HG03060 (cell line): ENCODE data around the gene TAGLN3.

Experiments used
- ATAC-seq: cut with Tn5 transposase; IDR thresholded peaks from one replicate; pipeline ENCODE4 v1.9.1; 2021; ENCODE audit warnings: low read depth, moderate number of reproducible peaks; ENCODE audit not compliant: unreplicated experiment

The TAGLN3 gene

DNA sequence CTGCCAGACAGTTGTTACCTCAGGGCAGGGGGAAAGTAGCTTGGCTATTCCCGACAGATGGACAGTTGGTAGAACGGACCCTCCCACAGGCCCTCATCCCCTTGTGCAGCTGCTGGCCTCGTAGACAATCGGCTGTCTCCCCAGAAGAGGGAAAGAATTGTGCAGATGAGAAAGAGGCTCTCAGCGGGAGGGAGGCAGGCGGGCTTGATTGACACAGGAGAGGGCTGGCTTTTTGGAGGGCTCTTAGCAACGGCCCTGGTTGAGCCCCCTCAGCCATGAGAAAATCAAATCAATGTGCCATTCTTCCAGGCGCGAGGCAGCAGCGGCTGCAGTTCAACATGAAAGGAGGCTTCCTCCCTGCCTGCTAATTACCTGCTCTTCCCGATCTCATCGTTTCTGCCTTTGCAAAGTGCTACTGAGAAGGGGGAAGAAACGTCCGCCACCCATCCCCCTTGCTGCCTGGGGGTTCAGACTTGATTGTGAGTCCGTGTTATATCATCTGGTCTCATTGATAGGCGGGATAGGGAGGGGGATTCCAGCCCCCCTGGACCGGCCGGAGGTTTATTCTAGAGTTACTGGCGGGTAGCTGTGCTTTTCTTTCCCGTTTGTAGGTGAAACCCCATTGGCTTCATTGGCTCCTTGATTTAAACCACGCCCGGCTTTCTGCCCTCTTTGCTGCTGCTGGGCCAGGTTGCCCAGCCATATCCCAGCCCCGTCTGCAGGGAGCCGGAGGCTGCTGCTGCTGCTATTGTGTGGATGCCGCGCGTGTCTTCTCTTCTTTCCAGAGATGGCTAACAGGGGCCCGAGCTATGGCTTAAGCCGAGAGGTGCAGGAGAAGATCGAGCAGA is at the start of gene TAGLN3:
Gene TAGLN3 (plus strand): TSS at position 287 of the 848 bp plus-strand sequence. CDS start 501 bp downstream, at position 788.
- ATAC-seq: no peak

DNA sequence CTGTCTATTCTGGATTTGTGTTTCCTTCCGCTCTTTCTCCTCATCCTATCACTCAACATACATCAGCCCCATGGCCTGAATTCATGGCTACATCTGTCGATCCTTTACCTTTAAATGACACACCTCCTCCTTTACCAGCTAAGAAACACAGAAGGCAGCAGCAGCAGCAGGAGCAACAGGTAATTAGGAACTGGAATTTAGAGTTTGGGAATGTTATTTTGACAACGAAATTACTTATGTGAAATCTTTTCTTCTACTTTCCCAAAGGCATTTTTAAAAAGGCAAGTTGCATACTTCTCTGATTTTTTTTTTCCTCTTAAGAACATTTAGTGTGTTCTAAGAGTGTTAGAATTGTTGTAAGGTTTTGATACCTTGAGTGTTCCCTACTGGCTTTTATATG is 49.0 kb upstream of the TAGLN3 start:
- no peak for ATAC-seq

DNA sequence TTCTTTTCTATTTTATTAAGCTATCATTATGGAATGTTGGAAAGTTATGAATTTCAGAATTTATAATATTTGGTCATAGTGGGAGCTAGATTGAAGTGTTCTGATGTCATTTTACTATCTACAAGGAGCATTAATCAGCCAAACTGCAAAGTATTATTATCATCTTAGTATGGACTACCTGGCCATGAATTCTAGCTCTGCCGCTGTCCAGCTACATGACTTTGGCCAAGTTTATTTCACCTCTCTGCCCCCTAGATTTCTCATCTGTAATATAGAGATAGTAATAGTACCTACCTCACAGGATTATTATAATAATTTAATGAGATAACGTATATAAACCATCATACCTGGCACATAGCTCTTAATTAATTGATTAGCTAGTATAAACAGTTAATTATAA is 47.7 kb upstream of the TAGLN3 start:
- ATAC-seq: no peak

DNA sequence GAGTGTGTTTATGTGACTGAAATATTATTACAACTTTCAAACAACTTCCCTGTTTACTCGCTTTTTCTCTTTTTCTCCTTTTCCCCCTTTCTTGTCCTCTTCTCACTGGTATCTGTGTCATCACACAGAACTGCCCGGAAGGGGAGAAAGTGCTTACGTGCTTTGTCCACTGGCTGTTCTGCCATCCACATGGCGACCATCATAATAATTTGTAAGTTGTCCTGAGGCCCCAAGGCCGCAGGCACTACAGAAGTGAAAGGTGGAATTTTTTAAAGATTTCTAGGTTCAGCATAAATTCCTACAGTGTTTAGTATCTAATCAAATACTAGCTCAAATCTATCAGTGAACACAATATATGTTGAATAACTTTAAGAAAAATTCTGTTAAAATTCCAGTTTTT is 46.6 kb upstream of the TAGLN3 start:
- no peak for ATAC-seq

DNA sequence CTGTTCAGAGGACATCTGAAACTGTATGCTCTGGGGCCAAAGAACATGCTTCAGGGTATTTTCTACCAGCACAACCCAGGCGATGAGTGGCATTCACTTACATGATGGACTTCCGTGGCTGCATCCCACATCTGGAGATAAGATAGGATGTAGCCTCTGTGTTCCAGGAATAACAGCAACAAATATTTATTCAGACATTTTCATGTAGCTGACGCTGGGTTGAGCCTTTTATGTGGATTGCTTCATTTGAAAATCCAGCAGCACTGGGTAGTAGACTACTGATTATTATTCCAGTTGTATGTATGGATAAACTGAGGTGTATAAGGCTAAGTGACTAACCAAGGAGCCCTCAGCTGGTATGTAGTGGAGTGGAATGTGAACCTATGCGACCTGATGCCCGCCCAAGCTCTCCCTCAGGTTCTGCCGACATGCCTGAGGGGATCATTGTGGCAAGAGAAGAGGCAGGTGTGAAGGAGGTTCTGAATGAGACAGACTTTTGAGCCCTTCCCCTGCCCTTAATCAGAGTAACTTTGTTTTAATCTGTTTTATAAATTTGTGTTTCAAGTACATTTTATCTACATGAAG is 45.8 kb upstream of the TAGLN3 start:
- ATAC-seq: no peak

DNA sequence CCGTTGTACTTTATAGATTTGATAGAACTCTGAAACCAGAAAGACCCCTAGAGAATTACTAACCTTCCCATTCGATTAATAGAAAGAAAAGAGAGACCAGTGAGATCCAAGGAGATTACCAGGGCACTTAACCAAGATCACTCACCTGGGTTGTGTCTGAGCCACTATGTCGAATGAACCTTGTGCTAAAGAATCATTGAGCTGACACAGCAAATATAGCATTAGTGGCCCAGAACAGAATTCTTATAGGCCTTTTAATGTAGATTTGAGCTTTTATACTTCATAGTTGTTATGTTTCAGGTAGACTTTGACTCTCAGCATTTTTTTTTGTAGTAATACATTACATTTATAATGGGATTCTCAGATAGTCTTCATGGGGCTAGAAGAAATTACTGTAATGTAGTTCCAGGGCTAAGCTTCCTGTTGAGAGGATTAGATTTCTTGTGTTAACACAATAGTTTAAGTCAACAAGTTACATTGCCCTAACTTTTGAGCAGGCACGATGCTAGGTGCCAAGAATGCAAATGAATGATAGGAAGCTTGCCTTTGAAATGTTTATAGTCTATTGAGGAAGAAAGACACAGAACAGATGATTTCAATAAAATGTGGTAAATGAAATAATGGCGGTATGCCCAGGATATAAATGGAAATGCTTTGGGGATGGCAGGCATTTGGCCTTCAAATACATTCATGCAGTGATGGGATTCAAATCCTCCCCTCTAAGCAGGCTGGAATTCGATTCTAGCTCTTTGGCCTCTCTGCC is 44.3 kb upstream of the TAGLN3 start:
- no peak for ATAC-seq

DNA sequence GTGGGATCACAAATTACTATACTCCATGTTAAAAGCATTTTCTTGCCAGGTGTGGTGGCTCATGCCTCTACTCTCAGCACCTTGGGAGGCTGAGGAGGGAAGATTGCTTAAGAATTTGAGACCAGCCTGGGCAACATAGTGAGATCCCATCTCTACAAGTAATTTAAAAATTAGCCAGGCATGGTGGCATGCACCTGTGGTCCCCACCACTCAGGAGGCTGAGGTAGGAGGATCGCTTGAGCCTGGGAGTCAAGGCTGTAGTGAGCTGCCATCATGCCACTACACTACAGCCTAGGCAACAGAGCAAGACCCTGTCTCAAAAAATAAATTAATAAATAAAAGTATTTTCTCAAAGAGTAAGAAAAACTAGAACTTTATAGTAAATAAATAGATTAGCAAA is 42.8 kb upstream of the TAGLN3 start:
- ATAC-seq: no peak

DNA sequence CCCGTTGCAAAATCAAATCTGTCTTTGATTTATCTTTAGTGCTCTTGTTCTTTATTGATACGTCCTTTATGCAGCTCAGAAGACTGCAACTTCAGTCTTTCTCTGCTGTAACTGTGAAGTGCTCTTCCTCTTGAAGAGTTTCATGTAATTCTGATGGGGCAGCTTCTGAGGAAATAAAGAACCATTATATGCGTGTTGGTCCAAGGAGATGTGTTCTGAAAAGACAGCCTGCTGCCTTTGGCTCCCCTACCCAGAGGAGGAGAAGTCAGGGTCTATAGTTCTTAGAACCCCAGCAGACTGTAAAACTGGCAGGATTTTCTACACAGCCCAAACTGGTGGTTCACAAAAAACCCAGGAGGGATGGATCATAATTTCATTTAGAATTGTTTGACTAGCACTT is 42.3 kb upstream of the TAGLN3 start:
- no peak for ATAC-seq

DNA sequence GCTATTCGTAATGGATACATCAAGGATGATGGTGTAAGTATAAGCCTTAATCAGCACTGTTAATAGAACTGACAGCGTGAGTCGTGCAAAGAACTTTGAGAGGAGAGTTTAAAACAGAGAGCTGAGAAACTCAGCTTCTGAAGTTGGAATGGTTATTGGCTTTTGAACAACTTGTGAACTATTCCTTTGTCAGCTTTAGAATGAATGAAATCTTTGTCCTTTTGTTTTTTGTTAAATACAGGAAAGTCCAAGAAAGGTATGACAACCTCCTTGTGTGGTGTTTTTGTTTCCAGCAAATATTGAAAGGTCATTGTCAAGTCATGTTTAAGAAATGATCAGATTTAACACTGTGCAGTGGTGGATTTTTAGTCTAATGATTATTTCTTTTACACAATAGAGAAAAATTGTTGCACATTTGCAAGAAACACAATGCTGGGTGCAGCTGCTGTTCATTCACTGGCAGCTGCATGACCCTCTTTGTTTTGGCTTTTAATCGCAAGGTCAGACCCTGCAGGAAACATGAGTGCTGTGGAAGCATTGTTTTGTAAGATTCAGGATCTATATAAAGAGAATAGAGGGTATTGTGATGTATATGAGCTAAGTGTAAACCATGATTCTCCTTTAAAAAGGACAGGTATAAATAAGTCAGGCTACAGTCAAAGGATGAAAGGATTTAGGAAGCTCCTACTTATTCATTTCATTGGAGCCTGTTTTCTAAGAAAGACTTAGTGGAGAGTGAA is 41.6 kb upstream of the TAGLN3 start:
- ATAC-seq: no peak

DNA sequence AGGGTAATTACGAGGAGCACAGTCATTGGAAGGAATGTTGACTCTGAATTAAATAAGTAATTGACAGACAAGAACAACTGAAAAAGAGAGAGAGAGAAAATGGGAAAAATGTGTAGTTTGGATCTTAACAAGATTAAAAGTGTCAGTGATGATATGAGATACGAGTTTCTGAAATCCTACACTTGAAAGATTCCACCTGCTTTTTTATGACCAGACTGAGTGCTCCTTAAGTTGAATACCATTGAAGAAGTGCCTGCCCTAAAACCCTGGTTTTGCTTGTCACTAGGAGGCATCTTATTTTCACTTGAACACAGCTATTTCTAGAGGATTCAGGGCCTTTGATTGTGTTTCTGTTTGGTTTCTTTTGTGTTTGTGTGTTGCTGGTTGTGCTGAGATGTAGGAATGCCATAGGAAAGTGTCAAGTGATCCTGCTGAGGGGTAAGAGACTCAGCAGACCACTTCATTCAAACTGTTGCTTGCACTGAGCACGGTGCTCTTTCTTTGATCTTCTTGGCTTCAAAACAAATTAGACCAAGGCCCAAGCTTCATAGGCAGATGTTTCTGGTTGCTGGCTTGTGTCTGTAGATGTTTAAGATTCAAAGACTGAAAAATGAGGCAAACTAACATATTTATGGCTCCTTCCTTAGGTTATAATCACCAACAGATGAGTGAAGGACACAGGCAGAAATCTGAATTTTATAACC is 37.1 kb upstream of the TAGLN3 start:
- no peak for ATAC-seq

DNA sequence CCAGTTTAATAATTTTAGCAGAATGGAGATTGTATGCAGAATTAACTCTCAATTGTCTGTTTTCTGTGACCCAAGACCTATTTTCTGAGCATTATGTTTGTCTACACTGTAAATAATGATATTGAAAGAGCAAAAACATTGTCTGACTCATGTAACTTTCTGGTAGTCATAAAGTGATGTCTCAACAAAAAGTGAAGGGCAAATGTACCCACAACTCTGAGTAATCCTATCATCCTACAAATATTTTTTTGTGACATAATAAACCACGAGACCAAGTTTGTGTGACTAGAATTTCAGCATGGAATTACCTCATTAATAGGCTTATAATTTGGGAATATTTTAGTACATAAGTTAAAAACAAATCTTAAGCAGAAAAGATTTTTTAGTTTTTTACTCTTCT is 35.3 kb upstream of the TAGLN3 start:
- ATAC-seq: no peak

DNA sequence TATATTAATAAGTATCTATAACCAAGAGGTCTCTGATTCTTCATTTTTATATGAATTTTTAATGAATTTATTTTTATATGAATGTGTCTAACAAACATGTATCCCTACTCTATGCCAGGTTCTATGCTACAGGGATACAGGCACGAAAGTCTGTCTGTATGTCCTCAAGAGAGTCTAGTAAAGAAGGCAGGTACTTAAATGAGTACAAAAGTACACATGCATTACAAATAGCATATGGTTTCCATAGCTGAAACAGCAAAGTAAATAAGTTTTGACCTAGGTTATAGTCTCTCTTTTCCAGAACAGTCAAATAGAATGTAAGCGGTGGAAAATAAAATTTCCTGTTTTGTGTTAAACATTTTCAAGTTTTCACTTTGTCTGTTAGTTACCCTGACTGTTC is 33.2 kb upstream of the TAGLN3 start:
- no peak for ATAC-seq

DNA sequence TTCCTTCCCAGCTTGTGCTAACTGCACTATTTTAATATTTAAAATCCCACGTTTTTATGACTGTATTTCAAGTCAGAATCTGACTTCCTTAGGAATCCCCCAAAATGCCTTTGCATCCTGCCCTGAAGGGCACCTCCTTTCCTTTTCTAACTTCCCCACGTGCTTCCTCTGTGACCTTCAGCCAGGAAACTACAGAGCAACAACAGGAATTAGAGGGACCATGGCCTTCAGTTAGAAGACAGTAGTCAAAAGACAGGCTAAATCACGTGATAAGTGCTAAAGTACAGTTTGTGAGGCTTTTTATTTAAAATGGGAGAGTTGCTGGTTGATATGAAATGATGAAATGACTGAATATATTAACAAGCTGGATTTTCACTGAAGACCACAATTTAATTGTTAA is 31.7 kb upstream of the TAGLN3 start:
- ATAC-seq: no peak

DNA sequence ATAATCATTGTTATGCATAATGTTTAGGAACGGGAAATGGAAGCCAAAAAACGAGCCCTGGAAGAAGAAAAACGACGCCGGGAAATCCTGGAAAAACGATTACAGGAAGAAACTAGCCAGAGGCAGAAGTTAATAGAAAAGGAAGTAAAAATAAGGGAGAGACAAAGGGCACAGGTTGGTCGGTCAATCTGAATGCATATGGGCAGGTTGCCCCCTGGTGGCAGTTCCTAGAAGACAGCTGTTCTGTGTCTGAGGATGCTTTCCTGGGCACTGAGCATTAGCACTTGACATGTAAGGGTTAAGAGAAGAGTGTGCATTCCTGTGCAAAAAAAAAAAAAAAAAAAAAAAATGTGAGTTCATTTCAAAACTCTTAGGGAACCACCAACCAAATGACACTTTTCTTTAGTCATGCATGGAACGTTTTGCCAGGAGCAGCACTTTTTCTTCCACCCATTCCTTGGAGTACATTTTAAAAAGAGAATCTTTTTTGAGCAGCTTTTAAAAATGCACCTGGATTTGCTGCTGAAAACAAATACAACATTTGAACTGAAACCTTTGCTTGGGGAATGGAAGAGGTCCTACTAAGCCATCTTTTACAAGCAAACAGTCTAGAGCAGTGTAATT is 31.0 kb upstream of the TAGLN3 start:
- ATAC-seq: peak; percentile 81

DNA sequence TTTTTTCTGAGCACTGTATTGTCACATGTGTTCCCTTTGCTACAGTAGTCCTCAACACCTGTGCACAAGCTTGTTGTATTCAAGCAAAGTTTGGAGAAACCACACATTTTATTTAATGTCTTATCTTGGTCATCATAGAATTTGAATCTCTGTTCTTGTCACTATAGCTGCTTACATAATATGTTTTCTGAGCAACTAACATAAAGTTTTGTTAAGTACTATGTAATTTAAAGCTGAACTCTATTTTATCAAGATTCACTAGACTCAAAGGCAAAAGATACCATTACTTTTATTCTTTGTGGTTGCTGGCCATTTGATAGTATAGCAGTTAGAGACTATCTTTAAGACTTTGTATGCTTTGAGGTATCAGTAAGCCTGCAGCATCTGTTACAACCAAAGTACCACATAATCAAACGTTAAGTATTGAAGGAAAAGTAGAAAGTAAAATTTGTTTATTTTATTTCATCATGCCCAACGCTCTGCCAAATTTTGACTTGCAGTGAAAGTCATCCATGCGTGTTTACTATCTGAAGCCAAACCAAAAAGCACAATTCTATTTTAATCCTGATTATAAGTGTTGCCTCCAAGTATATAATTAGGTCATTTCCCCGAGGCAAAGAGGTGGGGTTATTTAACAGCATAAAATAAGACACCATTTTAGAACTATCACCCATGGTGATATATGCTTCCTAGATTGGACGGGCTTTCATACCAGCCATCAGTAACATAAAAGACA is 30.2 kb upstream of the TAGLN3 start:
- ATAC-seq: no peak

DNA sequence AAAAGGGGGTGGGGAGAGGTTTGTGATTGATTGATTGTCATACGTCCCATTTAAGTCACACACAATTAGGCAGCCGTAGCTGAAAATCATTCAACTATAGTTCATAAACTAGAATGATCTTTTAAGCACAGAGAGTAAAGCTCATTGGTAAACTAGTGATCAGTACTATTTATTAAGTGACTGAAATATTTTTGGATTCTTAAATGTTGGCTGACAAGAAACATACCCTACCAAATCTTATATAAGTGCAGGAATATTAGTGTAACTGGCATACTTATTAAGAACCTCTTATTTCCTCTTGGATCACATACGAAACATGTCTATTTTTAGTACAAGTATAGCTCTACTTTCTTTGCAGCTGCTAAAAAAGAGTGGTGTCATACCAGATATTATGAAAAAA is 28.3 kb upstream of the TAGLN3 start:
- ATAC-seq: no peak

DNA sequence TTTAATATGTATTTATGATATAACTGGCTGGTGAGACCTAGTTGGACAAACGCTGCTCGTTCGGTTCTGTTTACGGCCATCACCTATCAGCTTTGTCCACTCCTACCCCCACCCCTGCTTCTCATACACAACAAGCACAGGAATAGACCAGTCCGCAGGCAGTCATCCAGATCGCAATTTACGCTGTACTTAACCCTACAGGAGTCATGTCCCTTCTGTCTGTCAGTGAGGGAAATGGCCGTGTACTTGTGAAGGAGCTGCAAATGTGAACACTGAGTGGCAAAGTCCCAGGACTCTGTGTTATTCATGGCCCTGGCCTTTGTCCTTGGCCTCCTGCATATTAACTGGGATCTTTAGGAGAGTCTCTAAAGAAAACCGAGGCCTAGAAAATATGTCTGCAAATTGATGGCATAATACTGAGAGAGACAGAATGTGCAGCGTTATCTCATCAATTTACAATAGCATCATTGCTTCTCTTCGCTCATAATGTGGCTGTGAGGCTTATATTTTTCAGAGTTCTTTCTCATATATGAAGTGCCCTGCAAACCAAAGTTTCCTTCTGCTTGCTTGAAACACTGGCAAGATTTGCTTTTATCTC is 27.1 kb upstream of the TAGLN3 start:
- ATAC-seq: no peak

DNA sequence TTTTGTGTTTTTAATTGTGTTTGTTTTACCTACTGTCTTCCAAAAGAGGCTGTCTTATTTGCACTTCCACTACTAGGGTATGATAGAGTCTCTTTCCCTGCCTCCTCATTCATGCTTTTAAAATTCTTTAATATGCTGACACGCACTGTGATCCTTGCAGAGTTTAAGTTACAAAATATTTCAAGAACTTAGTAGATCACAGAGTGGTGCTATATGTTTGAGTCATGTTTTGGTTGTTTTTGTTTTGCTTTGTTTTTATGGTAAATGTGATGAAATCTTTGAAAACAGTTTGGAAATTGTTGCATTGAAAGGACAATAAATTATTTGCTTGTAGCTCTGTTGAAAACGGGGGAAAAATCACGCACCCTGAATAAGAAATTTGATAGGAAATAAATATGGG is 25.8 kb upstream of the TAGLN3 start:
- ATAC-seq: no peak

DNA sequence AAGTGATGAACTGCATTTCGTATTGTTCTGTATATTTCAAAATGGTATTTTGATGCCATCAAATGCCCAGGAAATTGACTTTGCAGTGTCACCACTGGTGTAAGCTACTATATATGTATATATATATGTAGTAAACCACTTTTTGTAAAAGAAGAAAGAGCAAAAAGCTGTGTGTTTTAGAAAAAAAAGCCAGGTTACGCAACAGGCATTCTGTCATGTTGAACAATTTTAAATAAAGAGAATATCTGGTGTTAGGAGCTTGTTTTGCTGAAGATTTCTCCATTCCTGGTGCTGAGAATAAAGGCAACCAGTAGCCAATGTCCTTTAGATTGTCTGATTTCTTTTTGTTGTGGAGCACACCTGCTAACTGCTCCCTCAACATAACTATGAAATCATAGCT is 23.6 kb upstream of the TAGLN3 start:
- no peak for ATAC-seq
